ELF-1 (cell line): ENCODE results near the gene ANAPC5.
"Not testable (repeated sequence)": the region's sequence is repeated elsewhere in the genome, so short reads cannot be mapped to it uniquely, and the experiment has no call there.

ENCODE experiments used
- DNase-seq: peaks from one replicate; pipeline ENCODE4 v3.0.0-alpha.2; 2016; ENCODE audit warnings: low read depth, low spot score

Gene ANAPC5

DNA sequence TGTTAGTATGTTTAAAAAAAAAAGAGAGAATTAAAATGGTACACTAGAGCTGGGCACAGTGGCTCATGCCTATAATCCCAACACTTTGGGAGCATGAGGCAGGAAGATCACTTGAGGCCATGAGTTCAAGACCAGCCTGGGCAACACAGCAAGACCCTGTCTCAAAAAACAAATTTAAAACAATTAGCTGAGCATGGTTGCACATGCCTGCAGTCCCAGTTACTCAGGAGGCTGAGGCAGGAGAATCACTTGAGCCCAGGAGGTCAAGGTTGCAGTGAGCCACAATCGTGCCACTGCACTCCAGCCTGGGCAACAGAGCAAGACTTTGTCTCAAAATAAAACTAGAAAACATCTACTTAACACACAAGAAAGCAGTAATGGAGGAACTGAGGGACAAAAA is 42.0 kb downstream of the ANAPC5 start:
- not testable (repeated sequence) for DNase-seq

DNA sequence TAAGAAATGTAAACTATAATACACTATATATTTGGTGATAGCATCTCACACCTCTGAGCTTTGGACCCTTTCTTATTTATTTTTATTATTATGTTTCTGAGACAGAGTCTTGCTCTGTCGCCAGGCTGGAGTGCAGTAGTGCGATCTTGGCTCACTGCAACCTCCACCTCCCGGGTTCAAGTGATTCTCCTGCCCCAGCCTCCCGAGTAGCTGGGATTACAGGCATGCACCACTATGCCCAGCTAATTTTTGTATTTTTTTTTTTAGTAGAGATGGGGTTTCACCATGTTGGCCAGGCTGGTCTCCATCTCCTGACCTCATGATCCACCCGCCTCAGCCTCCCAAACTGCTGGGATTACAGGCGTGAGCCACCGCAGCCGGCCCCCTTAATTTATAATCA is 44.8 kb downstream of the ANAPC5 start:
- DNase-seq = not testable (repeated sequence)

DNA sequence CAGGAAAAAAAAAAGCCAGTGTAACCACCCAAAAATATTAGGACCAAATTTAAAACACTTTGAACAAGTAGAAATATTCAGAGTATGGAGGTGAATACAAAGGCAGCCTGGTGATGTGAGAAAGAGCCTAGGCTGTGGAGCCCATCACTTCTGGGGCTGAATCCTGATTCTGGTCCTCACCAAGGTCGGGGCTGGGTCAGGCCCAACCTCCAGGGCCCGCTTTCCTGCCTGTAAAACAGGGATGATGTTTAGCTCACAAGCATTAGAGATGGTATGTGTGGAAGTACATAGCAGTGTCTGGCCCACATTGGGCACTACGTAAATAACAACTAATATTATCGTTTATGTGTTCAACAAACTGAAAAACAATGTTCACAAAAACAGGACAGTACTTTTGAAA is 47.9 kb downstream of the ANAPC5 start:
- DNase-seq = no peak

DNA sequence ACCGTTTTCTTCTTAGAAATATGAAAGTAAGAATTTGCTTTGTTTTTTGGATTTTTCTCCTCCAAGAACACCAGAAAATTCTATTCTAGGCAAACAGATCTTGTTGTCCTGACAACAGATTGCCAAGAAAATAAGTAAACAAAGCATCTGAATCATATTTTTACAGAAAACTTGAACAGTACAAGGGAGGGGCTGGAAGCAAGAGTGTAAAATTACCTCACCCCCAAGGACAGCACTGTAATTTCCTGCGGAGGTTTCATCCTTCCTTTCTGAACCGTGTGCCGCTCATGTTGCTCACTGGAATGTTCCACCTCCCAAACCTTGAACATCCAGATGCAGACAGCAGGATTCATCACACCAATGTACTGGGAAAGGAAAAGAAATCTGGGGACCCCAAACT is 50.3 kb downstream of the ANAPC5 start:
- no peak for DNase-seq

DNA sequence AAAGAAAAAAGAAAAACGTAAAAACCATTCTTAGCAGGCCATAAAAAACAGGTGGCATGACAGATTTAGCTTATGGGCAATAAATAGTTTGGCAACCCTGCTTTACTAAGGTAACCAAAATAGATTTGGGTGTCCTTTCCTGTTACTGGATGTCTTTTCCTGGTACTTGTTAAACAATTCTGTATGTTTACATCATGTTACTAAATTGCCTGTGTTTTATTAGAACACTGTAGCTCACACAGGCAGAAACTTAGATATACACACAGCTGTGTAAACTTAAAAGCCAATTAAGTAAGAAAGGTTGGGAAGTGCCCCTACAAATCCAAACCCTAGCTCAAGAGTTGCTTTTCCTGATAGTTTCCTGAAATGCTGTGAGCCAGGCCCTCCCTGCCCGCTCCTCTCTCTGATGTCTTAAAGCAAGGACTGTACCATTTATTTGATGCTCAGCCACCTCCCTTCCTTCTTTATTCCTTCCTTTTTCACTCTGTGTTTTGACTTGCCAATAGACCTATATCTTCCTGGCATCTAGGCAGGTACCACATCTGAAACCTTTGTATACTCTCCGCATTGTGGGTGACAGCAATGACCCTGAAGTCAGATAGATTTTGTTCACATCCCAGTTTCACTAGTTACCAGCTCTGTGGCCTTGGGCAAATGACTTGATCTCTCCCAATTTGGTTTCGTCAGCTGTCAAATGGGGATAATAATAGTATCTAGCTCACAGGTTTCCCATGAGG is 52.0 kb downstream of the ANAPC5 start:
- DNase-seq = no peak

DNA sequence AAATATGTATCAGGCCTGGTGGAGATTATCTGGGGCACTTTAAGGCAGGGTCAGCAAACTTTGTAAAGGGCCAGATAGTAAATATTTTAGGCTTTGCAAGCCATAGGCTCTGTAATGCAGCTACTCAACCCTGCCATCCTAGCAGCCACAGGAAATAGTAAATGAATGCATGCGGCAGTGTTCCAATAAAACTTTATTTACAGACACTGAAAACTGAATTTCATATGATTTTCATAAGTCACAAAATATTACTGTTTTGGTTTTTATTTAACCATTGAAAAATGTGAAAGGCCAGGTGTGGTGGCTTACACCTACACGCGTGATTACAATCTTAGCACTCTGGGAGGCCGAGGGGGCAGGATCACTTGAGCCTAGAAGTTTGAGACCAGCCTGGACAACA is 52.5 kb downstream of the ANAPC5 start:
- DNase-seq = no peak

DNA sequence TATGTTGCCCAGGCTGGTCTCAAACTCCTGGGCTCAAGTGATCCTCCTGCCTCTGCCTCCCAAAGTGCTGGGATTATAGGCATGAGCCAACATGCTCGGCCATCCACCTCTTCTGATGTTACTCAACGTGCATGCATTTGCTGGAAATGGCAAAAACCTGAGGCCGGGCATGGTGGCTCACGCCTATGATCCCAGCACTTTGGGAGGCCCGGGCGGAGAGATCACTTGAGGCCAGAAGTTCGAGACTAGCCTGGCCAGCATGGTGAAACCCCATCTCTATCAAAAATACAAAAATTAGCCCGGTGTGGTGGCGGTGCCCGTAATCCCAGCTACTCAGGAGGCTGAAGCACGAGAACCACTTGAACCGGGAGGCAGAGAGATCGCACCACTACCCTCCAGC is 53.8 kb downstream of the ANAPC5 start:
- DNase-seq = not testable (repeated sequence)

DNA sequence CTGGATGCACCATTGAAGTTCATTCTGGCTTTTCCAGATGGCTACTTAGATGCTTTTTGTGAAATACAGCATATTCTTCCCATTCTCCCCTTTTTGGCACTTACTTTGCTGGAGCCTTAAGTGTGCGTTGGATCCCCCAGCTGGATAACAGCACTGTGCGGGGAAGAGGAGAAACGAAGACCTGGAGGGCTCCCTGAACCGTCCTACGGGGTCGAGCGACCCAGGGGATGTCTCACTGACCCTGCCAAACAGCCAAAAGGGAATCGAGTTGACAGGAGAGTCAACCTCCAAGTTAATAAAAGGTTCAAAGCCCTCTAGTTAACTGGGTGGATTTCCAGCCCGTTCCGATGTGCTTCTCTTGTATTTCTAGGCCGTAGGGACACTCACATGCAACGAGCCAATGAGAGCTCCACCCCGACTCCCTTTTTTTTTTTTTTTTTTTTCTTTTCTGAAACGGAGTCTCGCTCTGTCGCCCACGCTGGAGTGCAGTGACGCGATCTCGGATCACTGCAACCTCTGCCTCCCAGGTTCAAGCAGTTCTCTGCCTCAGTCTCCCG is 54.7 kb downstream of the ANAPC5 start:
- peak; percentile 71 for DNase-seq

DNA sequence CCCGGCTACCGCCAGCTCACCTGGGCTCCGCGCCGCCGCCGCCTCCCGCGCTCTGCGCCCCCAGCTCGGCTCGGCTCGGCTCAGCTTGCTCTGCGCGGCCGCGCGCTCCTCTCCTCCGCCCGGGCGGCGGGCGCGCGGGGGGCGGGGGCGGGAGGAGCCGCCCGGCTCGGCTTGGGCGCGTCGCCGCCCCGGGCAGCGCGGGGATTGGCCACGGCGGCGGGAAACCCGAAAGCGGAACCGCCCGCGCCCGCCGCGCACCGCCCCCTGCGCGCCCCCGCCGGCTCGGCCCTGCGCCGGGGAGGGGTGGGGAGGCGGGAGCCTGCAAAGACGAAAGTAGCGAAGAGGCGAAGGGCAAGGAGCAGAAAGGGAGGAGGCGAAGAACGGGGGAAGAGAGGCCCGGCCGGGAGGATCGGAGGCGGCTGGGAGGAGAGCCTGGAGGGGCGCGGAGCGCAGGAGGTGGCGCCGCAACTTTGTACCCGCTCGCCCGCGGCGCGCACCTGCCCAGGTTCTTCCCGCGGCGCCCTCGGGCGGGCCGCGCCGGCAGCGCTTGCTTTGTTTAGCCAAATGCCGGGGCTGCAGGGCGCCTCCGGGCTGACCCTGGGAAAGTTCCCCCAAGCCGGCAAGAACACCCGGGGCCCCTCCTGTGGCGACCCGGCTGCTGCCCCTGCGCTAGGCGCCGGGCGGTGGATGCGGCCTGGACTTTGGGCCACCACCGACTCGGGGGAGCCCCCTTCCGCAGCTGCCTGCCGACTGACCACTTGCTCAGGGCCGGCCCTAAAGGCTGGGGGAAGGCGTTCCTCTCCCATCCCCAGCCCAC is 55.4 kb downstream of the ANAPC5 start, which contains the start of gene CAMKK2:
TSS of gene CAMKK2 (minus strand) at position 92 of the 817 bp plus-strand sequence. CDS start 22,183 bp downstream, outside the sequence.
- peak; percentile 81 for DNase-seq

DNA sequence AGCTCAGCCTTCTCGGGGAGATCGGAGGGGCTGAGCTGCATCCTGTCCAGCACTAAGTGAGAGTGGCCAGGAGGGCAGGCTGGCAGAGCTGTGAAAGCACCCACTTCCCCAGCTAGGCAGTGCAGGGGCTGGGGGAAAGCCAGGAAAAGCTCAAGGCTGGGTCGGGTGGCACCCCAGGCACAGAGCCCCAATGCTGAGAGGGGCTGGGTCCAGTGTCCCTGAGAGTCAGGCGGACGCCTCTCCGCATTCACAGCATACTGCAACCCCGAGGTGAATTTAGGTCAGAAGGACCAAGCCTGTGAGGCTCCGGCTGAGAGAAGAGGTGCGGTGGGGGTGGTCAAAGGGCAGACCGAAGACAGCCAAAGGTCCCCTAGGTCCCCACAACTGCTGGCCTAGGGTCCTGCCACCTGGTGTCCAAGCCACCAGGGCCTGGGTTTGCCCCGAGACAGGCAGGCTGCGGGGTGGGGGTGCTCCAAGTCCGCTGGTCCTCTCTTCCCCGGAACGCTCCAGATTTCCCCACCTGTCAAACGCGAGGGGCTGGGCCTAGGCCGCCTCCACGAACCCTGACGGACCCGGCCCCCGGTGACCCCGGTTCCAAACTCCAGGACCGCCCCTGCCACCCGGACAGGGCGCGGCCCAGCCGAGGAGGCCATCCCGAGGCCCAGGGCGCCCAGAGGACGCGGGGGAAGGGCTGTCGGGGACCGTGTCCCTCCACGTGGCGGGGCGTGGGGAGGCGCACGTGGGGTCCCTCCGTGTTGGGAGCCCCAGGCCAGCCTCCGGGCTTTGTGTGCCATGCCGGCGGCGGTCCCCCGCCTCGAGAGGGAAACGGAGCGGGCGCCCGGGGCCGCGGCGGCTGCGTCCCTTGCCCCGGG is 56.2 kb downstream of the ANAPC5 start:
- DNase-seq = peak; percentile 43

DNA sequence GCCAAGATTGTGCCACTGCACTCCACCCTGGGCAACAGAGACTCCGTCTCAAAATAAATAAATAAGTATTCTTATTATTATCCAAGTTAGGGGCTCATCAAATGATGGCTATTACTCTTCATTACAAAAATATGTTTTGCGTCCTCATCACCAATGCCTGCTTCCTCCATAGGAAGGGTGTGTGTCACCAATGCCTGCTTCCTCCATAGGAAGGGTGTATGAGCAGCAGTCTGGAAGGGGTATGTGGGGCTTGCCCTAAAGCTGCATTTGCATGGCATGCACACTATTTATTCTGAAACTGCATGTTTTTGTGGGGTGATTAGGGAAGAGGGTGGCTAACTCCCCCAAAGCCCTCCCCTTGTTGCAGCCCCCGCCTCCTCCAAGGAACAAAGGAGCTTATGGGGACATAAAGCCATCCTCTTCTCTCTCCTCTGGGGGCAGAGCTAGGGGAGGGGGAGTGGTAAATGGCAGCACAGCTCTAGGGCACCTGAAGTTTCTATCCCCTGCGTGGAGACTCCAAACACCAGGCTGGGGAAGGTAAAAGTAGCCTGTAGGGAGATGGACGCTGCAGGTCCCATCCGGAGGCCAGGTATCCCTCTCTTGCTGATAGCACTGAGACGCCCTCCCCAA is 57.0 kb downstream of the ANAPC5 start:
- no peak for DNase-seq

DNA sequence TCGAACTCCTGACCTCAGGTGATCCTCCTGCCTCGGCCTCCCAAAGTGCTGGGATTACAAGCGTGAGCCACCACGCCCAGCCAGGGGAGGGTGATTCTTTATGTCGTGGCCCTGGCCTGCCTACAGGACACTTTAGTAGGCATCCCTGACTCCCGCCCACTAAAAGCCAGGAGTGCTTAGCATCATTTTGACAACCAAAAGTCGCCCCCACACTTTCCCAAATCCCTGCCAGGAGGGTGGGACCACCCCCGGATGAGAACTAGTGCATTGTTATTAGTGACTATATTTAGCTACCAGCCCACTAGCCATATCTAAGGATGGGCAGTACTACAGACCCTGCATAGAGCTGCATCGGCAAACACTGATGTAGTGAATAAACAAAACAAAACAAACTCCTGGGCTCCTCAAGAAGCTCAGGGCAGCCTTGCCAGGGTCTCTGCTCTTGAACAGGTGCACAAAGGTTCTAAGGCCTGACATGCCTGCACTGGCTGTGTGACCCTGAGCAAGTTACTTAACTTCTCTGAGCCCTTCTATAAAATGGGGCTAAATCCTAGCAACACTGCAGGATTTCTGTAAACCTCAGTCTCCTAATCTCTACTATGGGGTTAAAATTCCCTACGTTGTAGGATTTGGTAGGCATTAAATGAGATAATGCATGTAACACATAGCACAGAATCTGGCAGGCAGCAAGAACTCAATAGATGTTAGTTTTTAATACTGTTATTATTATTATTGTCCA is 57.9 kb downstream of the ANAPC5 start:
- no peak for DNase-seq

DNA sequence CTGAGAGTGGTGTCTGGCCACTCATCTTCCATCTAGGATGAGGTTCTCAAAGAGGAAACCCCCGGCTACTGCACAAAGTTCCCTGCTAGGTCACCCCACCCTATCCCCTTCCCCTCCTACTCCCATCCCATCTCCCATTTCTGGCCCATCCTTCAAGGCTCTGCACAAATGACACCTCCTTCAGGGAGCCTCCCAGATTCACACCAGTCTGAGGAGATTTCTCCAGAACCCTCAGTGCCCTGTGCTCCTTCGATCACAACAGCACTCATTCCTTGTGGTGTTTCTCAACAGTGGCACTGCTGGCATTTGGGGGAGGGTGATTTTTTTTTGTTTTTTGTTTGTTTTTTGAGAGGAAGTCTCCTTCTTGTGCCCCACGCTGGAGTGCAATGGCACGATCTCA is 58.6 kb downstream of the ANAPC5 start:
- no peak for DNase-seq

DNA sequence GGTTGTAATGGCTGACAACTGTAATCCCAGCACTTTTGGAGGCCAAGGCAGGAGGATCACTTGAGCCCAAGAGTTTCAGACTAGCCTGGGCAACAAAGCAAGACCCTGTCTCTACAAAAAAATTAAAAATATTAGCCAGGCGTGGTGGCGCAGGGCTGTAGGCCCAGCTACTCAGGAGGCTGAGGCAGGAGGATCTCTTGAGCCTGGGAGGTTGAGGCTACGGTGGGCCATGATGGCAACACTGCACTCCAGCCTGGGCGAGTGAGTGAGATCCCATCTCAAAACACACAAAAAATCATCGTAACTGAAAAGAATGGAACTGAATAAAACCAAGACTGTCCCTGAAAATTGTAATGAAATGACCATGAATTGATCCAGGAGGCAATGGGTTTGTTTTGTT is 61.8 kb downstream of the ANAPC5 start:
- DNase-seq = no peak

DNA sequence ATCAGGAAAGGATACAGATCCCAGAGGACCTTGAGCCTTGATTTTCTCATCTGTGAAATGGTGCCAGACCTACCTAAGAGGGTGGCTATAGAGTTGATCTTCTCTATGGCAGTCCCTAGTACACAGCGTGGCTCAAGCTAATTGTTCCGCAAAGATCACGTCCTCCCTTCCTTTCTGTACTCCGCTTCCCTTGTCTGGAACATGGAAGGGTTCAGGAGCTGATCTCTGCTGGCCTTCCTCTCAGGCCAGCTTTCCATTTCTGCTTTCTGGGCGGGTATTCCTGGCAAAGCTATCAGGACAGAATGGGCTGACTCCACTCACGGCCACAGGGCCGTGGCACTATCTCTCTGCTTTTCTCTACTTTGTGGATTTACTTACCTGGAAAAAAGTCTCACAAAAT is 62.2 kb downstream of the ANAPC5 start:
- DNase-seq = no peak

DNA sequence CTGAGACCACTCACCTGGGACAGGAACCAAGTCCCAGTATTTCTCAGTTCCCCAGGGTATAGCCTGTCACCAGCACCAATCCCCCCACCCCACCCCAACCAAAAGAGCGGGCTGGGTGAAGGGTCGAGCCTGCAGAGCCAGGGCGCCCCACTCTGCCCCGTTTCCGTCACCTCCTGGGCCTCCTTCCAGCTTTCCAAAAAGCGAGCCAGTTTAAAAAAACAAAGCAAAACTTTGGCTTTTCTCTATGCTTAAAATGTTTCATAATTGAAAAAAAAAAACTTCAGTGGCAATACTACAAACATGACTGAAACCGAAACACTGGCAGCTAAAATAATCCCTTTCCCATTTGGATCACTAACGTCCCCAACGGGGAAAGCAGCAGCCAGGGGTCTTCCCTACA is 63.2 kb downstream of the ANAPC5 start:
- DNase-seq = no peak

DNA sequence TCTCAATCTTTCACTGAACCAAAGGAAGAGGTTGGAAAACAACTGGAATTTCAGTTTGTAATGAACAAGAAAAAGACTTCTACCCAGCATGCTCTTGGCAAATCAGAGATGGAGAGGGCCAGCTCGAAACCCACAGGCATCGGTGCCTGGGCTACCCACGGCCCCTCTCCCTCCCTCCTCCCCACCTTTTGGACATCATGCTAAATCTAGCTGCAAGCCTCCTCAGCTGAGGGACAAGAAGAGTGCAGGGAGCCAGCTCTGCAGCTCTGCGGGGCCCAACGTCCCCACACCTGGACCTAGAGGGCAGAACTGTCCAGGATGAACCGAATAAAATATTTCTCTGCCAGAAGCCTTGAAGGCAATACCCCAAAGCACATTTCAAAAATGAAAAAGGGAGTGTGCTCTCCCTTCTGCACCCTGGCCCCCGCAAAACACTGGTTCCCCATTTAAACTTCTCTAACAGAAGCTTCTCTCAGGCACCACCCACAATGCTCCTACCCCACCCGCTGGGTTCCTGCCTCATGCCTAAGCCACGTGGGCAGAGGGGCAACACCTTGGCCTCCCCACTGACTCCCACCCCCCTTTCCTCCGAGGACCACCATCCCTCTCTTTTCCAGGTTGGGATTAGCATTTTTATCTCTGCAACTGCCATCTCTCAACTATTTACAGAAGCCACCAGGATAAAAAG is 63.9 kb downstream of the ANAPC5 start:
- DNase-seq = no peak

DNA sequence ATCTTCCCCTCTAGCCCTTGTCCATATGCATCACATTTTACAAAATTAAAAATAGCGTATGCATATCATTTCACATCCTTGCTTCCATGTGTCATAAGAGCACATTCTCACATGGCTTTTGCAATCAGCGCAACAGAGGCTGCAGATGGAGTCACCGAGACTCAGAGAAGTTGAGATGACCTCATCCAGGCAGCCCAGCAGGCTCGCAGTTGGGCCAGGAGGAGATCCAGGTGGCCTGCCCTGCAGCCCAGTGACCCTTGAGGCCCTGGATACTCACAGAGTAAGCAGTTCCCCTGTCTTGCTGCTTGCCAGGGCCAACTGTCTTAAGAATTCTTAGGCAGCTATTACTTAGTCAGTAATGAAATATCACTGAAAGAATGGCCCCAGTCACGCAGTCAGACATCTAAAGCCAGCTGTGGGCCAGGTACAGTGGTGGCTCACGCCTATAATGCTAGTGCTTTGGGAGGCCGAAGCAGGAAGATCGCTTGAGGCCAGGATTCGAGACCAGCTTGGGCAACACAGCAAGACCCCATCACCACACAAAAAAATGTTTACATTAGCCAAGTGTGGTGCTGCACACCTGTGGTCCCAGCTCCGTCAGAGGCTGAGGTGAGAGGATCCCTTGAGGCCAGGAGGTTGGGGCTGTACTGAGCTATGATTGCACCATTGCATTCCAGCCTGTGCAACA is 64.8 kb downstream of the ANAPC5 start:
- DNase-seq = no peak

DNA sequence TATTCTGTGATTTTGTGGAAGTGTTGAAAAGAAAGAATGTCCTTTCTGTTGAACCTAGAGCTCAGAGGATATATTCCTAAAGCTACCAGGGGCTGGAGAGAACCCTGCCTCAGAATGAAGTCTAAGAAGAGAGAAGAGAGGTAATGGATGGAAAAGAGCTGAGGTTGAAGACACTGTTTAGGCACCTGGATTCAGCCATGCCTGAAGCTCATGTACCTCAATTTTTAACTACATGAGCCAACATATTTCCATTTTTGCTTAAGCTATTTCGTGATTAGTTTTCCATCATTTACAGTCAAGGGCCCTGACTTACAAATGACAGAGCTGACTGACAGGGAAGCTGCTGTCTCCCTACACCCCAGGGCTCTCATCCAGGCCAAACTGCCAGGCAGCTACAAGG is 66.4 kb downstream of the ANAPC5 start:
- DNase-seq = no peak
